ENCODE data around the gene FGFRL1.

FGFRL1 gene

DNA sequence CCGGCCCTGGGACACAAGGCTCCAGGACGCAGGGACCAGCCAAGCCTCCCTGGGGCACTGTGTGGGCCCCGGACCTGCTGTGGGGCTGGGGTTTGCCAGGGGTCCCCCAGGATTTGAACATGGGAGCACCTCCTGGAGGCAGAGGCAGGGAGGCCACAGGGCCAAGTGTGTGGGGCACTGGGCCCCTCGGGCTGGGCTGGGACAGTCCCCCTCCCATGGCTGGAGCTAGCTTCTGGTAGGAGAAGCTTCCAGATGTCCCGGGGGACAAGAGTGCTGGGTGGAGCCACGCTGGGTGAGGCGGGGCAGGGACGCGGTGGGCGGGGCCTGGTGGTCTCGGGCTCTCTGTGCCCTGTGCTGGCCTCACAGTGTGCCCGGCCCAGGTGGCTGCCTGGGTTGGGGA is 18.6 kb downstream of the FGFRL1 start:
- DNase-seq (ENCODE audit: insufficient read length, low spot score): no peak
- FAIRE-seq: no peak
- TF ChIP-seq, protein P1, sequence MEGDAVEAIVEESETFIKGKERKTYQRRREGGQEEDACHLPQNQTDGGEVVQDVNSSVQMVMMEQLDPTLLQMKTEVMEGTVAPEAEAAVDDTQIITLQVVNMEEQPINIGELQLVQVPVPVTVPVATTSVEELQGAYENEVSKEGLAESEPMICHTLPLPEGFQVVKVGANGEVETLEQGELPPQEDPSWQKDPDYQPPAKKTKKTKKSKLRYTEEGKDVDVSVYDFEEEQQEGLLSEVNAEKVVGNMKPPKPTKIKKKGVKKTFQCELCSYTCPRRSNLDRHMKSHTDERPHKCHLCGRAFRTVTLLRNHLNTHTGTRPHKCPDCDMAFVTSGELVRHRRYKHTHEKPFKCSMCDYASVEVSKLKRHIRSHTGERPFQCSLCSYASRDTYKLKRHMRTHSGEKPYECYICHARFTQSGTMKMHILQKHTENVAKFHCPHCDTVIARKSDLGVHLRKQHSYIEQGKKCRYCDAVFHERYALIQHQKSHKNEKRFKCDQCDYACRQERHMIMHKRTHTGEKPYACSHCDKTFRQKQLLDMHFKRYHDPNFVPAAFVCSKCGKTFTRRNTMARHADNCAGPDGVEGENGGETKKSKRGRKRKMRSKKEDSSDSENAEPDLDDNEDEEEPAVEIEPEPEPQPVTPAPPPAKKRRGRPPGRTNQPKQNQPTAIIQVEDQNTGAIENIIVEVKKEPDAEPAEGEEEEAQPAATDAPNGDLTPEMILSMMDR (IDR thresholded peaks at IDR 0.05; ENCODE audit: insufficient read depth, missing control alignments): no peak

DNA sequence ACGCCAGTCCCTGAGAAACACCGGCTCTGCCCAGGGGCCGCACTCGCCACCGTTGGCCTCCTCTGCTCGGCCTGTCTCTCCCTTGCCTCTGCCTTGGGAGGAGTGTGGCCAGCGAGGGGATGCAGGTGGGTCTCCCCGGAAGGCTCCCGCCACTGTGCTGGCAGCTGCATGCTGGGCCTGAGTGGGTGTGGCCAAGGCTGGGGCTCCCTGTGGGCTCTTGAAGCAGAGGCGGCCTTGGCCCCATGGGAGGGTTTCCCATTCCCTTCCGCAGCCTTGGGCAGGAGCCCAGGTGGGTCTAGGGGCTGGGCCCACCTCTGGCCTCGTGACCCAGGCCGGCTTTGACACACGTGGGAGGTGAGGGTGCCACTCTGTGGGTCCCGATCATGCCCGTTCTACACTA is 19.1 kb downstream of the FGFRL1 start:
- FAIRE-seq (no peak), DNase-seq (ENCODE audit: insufficient read length, low spot score) (no peak)
- TF ChIP-seq, protein P1 (IDR thresholded peaks at IDR 0.05; ENCODE audit: insufficient read depth, missing control alignments): no peak

DNA sequence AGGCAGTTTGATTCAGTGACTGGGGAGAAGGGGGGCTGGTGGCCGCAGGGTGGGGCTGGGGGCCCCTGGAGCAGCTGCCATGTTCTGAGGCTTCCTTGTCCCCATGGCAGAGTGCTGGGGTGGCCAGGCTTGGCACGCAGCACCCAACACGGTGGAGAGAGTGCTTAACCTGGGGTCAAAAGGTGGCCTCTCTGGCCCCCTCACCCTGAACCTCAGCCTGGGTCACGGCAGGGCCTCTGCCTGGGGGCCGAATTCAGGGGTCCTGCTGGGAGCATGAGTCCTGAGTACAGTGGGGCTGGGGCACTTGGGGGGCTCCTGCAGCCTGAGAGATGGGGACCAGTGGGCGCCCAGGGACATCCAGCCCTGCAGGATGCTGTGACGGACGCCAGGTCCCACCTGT is 19.9 kb downstream of the FGFRL1 start:
- FAIRE-seq (no peak), DNase-seq (ENCODE audit: insufficient read length, low spot score) (no peak)
- TF ChIP-seq, protein P1 (IDR thresholded peaks at IDR 0.05; ENCODE audit: insufficient read depth, missing control alignments): no peak

- DNase-seq (ENCODE audit: insufficient read length, low spot score) (no peak), FAIRE-seq (no peak)
- TF ChIP-seq, protein P1 (IDR thresholded peaks at IDR 0.05; ENCODE audit: insufficient read depth, missing control alignments): no peak
Observed at GRCh38 chr4:1031956-1032795, 20.8 kb downstream of the FGFRL1 start.

DNA sequence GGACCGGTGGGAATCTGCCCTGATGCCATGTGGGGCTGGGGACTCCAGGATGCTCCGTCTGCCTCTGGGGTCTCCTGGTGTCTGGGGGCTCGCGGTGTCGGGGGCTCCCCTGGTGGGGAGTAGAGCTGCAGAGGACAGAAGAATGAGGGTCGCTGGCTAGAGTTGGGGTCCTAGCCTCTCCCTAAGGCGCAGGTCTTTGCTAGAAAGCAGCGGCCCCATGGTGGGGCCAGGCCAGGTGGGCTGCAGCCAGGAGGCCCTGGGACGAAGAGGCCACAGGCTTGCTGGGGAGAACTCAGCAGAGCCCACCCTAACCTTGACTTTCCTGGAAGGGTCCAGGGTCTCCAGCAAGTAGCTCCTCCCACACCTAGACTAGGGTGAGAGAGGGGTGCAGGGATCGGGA is 21.4 kb downstream of the FGFRL1 start:
- TF ChIP-seq, protein P1 (IDR thresholded peaks at IDR 0.05; ENCODE audit: insufficient read depth, missing control alignments): no peak
- no peak for DNase-seq (ENCODE audit: insufficient read length, low spot score)
- FAIRE-seq: no peak

DNA sequence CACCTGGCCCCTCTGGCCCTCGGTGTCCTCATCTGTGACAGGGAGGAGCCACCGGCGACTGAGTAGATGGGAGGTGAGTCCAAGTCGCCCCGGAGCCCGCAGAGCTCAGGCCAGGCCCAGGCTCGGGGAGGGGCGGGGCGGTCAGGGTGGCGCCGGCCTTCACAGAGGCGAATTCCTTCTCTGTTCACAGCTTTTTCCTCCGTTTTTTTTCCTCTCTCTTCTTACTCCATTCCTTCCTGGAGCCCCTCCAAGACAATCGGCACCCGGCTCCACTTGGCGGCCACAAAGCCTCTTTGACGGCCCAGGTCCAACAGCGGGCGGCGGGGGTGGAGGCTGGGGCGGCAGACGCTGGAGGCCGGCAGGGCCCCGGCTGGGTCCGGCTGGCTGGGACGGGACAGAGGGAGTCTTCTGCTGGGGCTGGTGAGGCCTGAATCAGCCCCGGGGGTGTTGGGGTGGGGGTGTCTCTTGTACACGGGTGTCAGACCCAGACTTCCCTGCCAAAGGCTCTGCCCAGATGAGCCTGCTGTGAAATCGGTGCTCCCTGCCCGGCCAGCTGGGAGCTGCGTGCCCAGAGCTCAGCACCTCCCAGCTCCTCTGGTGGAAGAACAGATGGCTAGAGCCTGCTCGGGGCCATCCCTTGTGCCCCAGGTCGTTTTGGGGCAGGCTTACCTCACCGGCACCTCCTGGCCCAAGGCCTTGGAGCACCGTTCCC is 22.6 kb downstream of the FGFRL1 start:
- TF ChIP-seq, protein P1 (IDR thresholded peaks at IDR 0.05; ENCODE audit: insufficient read depth, missing control alignments): no peak
- DNase-seq (ENCODE audit: insufficient read length, low spot score): no peak

DNA sequence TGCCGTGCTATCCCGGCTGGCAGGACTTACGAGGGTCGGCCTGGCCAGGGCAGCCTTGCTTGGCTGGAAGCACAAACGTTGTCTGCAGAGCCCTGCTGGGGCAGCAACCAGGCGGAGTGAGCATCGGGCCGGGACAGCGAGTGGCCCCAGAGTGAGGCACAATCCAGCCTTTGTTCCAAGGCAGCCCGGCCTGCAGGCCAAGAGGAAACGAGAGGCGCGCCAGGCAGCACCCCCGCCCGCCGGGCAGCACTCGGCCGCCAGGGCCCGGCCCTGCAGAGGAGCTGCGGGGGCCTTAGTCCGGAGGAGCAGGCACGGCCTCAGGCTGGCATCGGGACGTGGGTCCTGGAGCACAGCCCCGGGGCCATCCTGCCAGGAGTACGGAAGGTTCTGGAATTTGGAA is 24.1 kb downstream of the FGFRL1 start:
- TF ChIP-seq, protein P1 (IDR thresholded peaks at IDR 0.05; ENCODE audit: insufficient read depth, missing control alignments): no peak
- no peak for DNase-seq (ENCODE audit: insufficient read length, low spot score)
- no peak for FAIRE-seq

More for the DNA sequence above, 22.6 kb downstream of the FGFRL1 start:
- no peak for FAIRE-seq

All from D721Med (cell line).